Measurements from ENCODE around the gene DLG2. TPM values are rescaled to one million over a fixed set of nuclear protein-coding genes. Genes with fewer than 3 reads are reported as not detected.

Gene DLG2
- total RNA-seq, 2 experiments from 2014 or later, result 1.3 to 1.7 TPM

GRCh38 chr11:83813296-83813695 is 1813.8 kb downstream of the DLG2 start:
- Mint-ChIP-seq H3K9me3 (no peaks in the 10 kb centered on the region), H3K36me3 (ENCODE audit: low read depth) (no peaks in the 10 kb centered on the region), H3K4me3 (no peak overlapping the region), H3K27me3 (peaks cover 10% of the 10 kb centered on the region), H3K4me1 (no peaks in the 10 kb centered on the region), H3K27ac (no peak overlapping the region)
- ChIA-PET POLR2A (no interaction called here), CTCF (no interaction called here)
- DNase-seq, result no peak

GRCh38 chr11:83809274-83809673 is 1817.9 kb downstream of the DLG2 start:
- DNase-seq, result no peak
- Mint-ChIP-seq H3K27ac (no peak overlapping the region), H3K36me3 (ENCODE audit: low read depth) (no peaks in the 10 kb centered on the region), H3K27me3 (peaks cover 9% of the 10 kb centered on the region), H3K4me1 (no peaks in the 10 kb centered on the region), H3K9me3 (no peaks in the 10 kb centered on the region), H3K4me3 (no peak overlapping the region)
- POLR2A ChIA-PET, result no interaction called here
- CTCF ChIA-PET, result no interaction called here

GRCh38 chr11:83801799-83802198 is 1825.3 kb downstream of the DLG2 start:
- DNase-seq, result no peak
- no peak overlapping the region for H3K4me3 Mint-ChIP-seq
- H3K36me3 Mint-ChIP-seq (ENCODE audit: low read depth), result no peaks in the 10 kb centered on the region
- peaks cover 9% of the 10 kb centered on the region for H3K27me3 Mint-ChIP-seq
- no peak overlapping the region for H3K27ac Mint-ChIP-seq
- H3K4me1 Mint-ChIP-seq, result no peaks in the 10 kb centered on the region
- POLR2A ChIA-PET, result no interaction called here
- no peaks in the 10 kb centered on the region for H3K9me3 Mint-ChIP-seq
- CTCF ChIA-PET, result interaction anchor here (1.4 kb wide), 1 partner anchor 14 kb away, joined by 3 read pairs; no protein-coding TSS in a partner anchor

GRCh38 chr11:83793310-83793709 is 1833.8 kb downstream of the DLG2 start:
- CTCF ChIA-PET, result no interaction called here
- Mint-ChIP-seq H3K9me3 (no peaks in the 10 kb centered on the region), H3K4me1 (no peaks in the 10 kb centered on the region), H3K27ac (no peak overlapping the region), H3K36me3 (ENCODE audit: low read depth) (no peaks in the 10 kb centered on the region), H3K4me3 (no peak overlapping the region), H3K27me3 (peaks cover 2% of the 10 kb centered on the region)
- POLR2A ChIA-PET, result no interaction called here
- no peak for DNase-seq

- Mint-ChIP-seq H3K9me3 (no peaks in the 10 kb centered on the region), H3K4me1 (no peaks in the 10 kb centered on the region), H3K4me3 (no peak overlapping the region), H3K36me3 (ENCODE audit: low read depth) (no peaks in the 10 kb centered on the region), H3K27me3 (peaks cover 2% of the 10 kb centered on the region), H3K27ac (no peak overlapping the region)
- ChIA-PET POLR2A (no interaction called here), CTCF (no interaction called here)
- DNase-seq, result no peak
These were observed 1835.6 kb downstream of the DLG2 start for GRCh38 chr11:83791557-83791956.

- Mint-ChIP-seq H3K4me1 (no peaks in the 10 kb centered on the region), H3K4me3 (no peak overlapping the region), H3K27ac (no peak overlapping the region), H3K27me3 (no peaks in the 10 kb centered on the region), H3K9me3 (no peaks in the 10 kb centered on the region), H3K36me3 (ENCODE audit: low read depth) (no peaks in the 10 kb centered on the region)
- POLR2A ChIA-PET, result no interaction called here
- CTCF ChIA-PET, result no interaction called here
- no peak for DNase-seq
These were observed 1841.2 kb downstream of the DLG2 start for GRCh38 chr11:83785942-83786341.

- no peaks in the 10 kb centered on the region for H3K9me3 Mint-ChIP-seq
- CTCF ChIA-PET, result no interaction called here
- H3K4me1 Mint-ChIP-seq, result no peaks in the 10 kb centered on the region
- no peak overlapping the region for H3K4me3 Mint-ChIP-seq
- POLR2A ChIA-PET, result no interaction called here
- H3K36me3 Mint-ChIP-seq (ENCODE audit: low read depth), result no peaks in the 10 kb centered on the region
- no peak for DNase-seq
- no peak overlapping the region for H3K27ac Mint-ChIP-seq
- no peaks in the 10 kb centered on the region for H3K27me3 Mint-ChIP-seq
These were observed 1842.7 kb downstream of the DLG2 start for GRCh38 chr11:83784419-83784818.

- Mint-ChIP-seq H3K4me3 (no peak overlapping the region), H3K4me1 (no peaks in the 10 kb centered on the region), H3K27ac (no peak overlapping the region), H3K9me3 (no peaks in the 10 kb centered on the region), H3K36me3 (ENCODE audit: low read depth) (no peaks in the 10 kb centered on the region), H3K27me3 (no peaks in the 10 kb centered on the region)
- no peak for DNase-seq
- CTCF ChIA-PET, result no interaction called here
- POLR2A ChIA-PET, result no interaction called here
These were observed 1844.8 kb downstream of the DLG2 start for GRCh38 chr11:83782329-83782728.

GRCh38 chr11:83779876-83780275 is 1847.3 kb downstream of the DLG2 start:
- no peak overlapping the region for H3K27ac Mint-ChIP-seq
- no peaks in the 10 kb centered on the region for H3K4me1 Mint-ChIP-seq
- no peak for DNase-seq
- POLR2A ChIA-PET, result no interaction called here
- CTCF ChIA-PET, result no interaction called here
- no peak overlapping the region for H3K4me3 Mint-ChIP-seq
- no peaks in the 10 kb centered on the region for H3K9me3 Mint-ChIP-seq
- no peaks in the 10 kb centered on the region for H3K27me3 Mint-ChIP-seq
- no peaks in the 10 kb centered on the region for H3K36me3 Mint-ChIP-seq (ENCODE audit: low read depth)

GRCh38 chr11:83778596-83778995 is 1848.5 kb downstream of the DLG2 start:
- no peaks in the 10 kb centered on the region for H3K9me3 Mint-ChIP-seq
- no peaks in the 10 kb centered on the region for H3K4me1 Mint-ChIP-seq
- no peak overlapping the region for H3K27ac Mint-ChIP-seq
- CTCF ChIA-PET, result no interaction called here
- H3K27me3 Mint-ChIP-seq, result no peaks in the 10 kb centered on the region
- DNase-seq, result no peak
- POLR2A ChIA-PET, result no interaction called here
- no peaks in the 10 kb centered on the region for H3K36me3 Mint-ChIP-seq (ENCODE audit: low read depth)
- H3K4me3 Mint-ChIP-seq, result no peak overlapping the region

- no peaks in the 10 kb centered on the region for H3K9me3 Mint-ChIP-seq
- no peak overlapping the region for H3K4me3 Mint-ChIP-seq
- ChIA-PET POLR2A (no interaction called here), CTCF (no interaction called here)
- no peaks in the 10 kb centered on the region for H3K36me3 Mint-ChIP-seq (ENCODE audit: low read depth)
- no peak for DNase-seq
- H3K27me3 Mint-ChIP-seq, result no peaks in the 10 kb centered on the region
- no peak overlapping the region for H3K27ac Mint-ChIP-seq
- no peaks in the 10 kb centered on the region for H3K4me1 Mint-ChIP-seq
These were observed 1852.9 kb downstream of the DLG2 start for GRCh38 chr11:83773950-83774880.

GRCh38 chr11:83768489-83768888 is 1858.7 kb downstream of the DLG2 start:
- Mint-ChIP-seq H3K27ac (no peak overlapping the region), H3K4me1 (no peaks in the 10 kb centered on the region), H3K4me3 (no peak overlapping the region), H3K36me3 (ENCODE audit: low read depth) (no peaks in the 10 kb centered on the region), H3K27me3 (no peaks in the 10 kb centered on the region), H3K9me3 (no peaks in the 10 kb centered on the region)
- DNase-seq, result no peak
- POLR2A ChIA-PET, result no interaction called here
- CTCF ChIA-PET, result no interaction called here

- ChIA-PET POLR2A (no interaction called here), CTCF (no interaction called here)
- no peaks in the 10 kb centered on the region for H3K36me3 Mint-ChIP-seq (ENCODE audit: low read depth)
- no peak overlapping the region for H3K27ac Mint-ChIP-seq
- no peak overlapping the region for H3K4me3 Mint-ChIP-seq
- H3K9me3 Mint-ChIP-seq, result no peaks in the 10 kb centered on the region
- H3K4me1 Mint-ChIP-seq, result no peaks in the 10 kb centered on the region
- peaks cover 2% of the 10 kb centered on the region for H3K27me3 Mint-ChIP-seq
- no peak for DNase-seq
These were observed 1860.2 kb downstream of the DLG2 start for GRCh38 chr11:83766932-83767331.

- no peak overlapping the region for H3K4me3 Mint-ChIP-seq
- H3K9me3 Mint-ChIP-seq, result no peaks in the 10 kb centered on the region
- no peaks in the 10 kb centered on the region for H3K36me3 Mint-ChIP-seq (ENCODE audit: low read depth)
- H3K27ac Mint-ChIP-seq, result no peak overlapping the region
- H3K4me1 Mint-ChIP-seq, result no peaks in the 10 kb centered on the region
- ChIA-PET CTCF (no interaction called here), POLR2A (no interaction called here)
- no peak for DNase-seq
- peaks cover 2% of the 10 kb centered on the region for H3K27me3 Mint-ChIP-seq
These were observed 1862.5 kb downstream of the DLG2 start for GRCh38 chr11:83764643-83765042.

Measured in activated CD4-positive, alpha-beta memory T cell treated with anti-CD3 and anti-CD28 coated beads, Interleukin-2, amount 10 ng/mL, durations not matched to agents 7 days and 5 days (primary cell).